ENCODE measurements around the gene UCK2. TPM values are rescaled to one million over a fixed set of nuclear protein-coding genes. Genes with fewer than 3 reads are reported as not detected.

UCK2 gene
- total and polyA plus RNA-seq, 9 of the 15 experiments (the other 6 are each of a cell fraction or from before 2014, with no cell fraction given), result 71.6 to 145 (median 95.8) TPM

DNA sequence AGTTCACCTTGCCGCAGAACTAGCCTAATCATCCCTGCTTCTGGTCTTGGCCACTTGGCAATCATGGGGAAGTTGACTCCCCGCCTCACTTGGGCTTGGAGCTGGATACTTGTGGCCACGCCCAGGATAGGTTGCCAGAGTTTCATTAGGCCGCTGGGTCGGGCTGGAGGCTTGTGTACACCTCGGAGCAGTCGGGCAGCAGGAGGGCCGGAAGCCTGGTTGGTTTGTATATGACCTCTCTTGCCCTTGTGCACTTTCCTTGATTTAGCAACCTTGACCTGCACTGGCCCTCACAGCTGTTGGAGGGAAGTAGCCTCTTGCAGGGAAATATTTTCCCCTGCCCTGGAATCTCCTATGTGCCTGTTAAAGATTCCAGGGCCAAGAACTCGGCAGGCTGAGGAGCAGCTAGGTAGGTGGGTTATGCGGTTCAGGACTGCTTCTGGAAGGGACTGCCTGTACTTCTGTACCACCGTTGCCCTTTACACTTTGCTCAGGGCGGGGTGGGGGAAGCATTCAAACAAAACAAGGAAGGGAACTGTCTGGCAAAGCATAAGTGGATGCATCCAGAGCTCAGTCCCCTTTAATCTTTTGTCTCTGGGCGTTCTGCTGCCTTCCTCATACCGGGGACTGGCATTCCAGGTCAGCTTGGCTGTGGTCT, 83.5 kb downstream of the UCK2 start:
- H3K27ac ChIP-seq (ENCODE audit: extremely low read depth, low read depth, low read length), result no peak overlapping the region
- ChIA-PET CTCF (ENCODE audit: low intra/inter-chr PET ratio) (interaction anchor here (0.6 kb wide), 1 partner anchor 311 kb away, joined by 3 read pairs; no protein-coding TSS in a partner anchor), POLR2A (interaction anchor here (0.5 kb wide), 1 partner anchor 518 kb away, joined by 3 read pairs; no protein-coding TSS in a partner anchor)

More for the DNA sequence above, 83.5 kb downstream of the UCK2 start:
- intact Hi-C loops (cut with micrococcal nuclease), result loop anchor here (5.0 kb wide), 3 partner anchors 144 to 519 kb away; partner anchors contain the start of gene TMCO1
- no peaks in the 10 kb centered on the region for H3K79me2 ChIP-seq (ENCODE audit: control insufficient read depth, insufficient read depth, low read length)
- no peaks in the 10 kb centered on the region for H3K9me3 ChIP-seq (replicated peaks; ENCODE audit: control insufficient read depth, insufficient read depth, low read depth, low read length)
- no TSS peak for BruUV-seq (replicated peaks)
- H3K27me3 ChIP-seq (ENCODE audit: control insufficient read depth in 2 of 2, insufficient read depth in 2 of 2, low read length in 2 of 2), result no peaks in the 10 kb centered on the region
- ATAC-seq (no peak; the same call in 2 of the 3 replicates), DNase-seq (ENCODE audit: extremely low read depth in 1 of 4, low spot score in 3 of 4) (no peak), FAIRE-seq (no peak)
- no peaks in the 10 kb centered on the region for H3K4me1 ChIP-seq (replicated peaks in 1 of 2; ENCODE audit: control insufficient read depth in 2 of 2, insufficient read depth in 2 of 2, low read length in 2 of 2)
- in situ Hi-C loops (cut with MboI), result loop anchor here (10.0 kb wide), 1 partner anchor 516 kb away; no protein-coding TSS in a partner anchor
- WGBS (ENCODE audit: insufficient coverage, low coverage, missing lambda C conversion rate), result 85% methylated on average over 14 of the region's 14 CpGs
- H3K36me3 ChIP-seq (ENCODE audit: control insufficient read depth, insufficient read depth, low read length), result peaks cover 45% of the 10 kb centered on the region
- H4K20me1 ChIP-seq (replicated peaks; ENCODE audit: control insufficient read depth, insufficient read depth, low read length), result no peaks in the 10 kb centered on the region
- H3K4me2 ChIP-seq (ENCODE audit: insufficient read depth, low read length), result no peak overlapping the region
- H3K4me3 ChIP-seq, result no peak overlapping the region
- no peaks in the 10 kb centered on the region for H3K9me1 ChIP-seq (ENCODE audit: control insufficient read depth, insufficient read depth, low read length)
- TF ChIP-seq POLR2AphosphoS5 (IDR thresholded peaks at IDR 0.05; ENCODE audit: control insufficient read depth, insufficient read depth, low read depth, low read length) (peak; percentile 23; the same call in 1 of the 2 replicates), ZNF76 (CRISPR knock-in tag; IDR thresholded peaks at IDR 0.05; ENCODE audit: borderline replicate concordance) (no peak), POLR2G (IDR thresholded peaks at IDR 0.05; ENCODE audit: low read depth, low read length) (peak; percentile 59), WHSC1 (IDR thresholded peaks at IDR 0.05; ENCODE audit: low read length) (no peak)
- TF ChIP-seq, protein P1, sequence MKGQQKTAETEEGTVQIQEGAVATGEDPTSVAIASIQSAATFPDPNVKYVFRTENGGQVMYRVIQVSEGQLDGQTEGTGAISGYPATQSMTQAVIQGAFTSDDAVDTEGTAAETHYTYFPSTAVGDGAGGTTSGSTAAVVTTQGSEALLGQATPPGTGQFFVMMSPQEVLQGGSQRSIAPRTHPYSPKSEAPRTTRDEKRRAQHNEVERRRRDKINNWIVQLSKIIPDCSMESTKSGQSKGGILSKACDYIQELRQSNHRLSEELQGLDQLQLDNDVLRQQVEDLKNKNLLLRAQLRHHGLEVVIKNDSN (CRISPR knock-in tag; IDR thresholded peaks at IDR 0.05), result no peak
- H3K9ac ChIP-seq (ENCODE audit: insufficient read depth in 1 of 2, low read depth in 2 of 2, low read length in 2 of 2), result no peak overlapping the region
- H2AFZ ChIP-seq (ENCODE audit: low read depth, low read length), result no peak overlapping the region

Measured in K562 (cell line).